ENCODE results near the gene MYO5B. TPM values are rescaled to one million over a fixed set of nuclear protein-coding genes. Genes with fewer than 3 reads are reported as not detected.

The MYO5B gene
- total RNA-seq, 4 donors from 2014 or later: 1.9 to 18.3 (median 4.4) TPM

DNA sequence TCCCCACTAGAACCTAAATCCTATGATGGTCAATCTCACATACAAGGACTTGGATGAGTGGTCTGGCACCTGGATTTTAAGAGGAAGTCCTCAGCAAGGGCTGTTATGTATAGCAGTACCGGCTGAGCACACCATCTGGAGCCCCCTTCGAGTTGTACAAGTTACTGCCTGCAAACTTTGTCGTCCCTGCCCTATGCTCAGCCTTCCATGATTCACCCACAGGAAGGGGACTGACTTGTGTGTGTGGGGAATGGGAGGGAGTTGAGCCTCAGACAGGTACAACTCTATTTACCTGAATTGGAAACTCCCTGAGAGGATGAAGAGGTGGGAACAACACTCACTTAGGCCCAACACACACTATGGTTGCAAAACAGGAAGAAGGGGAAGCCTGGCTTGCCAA, 186.6 kb downstream of the MYO5B start:
- H3K27ac ChIP-seq: no peak overlapping the region
- peaks cover 12 to 24% (median 16%) of the 10 kb centered on the region in 3 donors for H3K4me1 ChIP-seq
- H3K36me3 ChIP-seq: no peaks in the 10 kb centered on the region
- H3K9me3 ChIP-seq: no peaks in the 10 kb centered on the region
- no peak for ATAC-seq
- 20 to 60% methylated on average over 1 of the region's 3 CpGs for WGBS, 2 donors (ENCODE audit: low coverage in 1 of 2)
- TF ChIP-seq POLR2AphosphoS5 (IDR thresholded peaks at IDR 0.05) (no peak), EP300 (IDR thresholded peaks at IDR 0.05) (no peak), POLR2A (IDR thresholded peaks at IDR 0.05) (no peak)
- TF ChIP-seq, protein P1, sequence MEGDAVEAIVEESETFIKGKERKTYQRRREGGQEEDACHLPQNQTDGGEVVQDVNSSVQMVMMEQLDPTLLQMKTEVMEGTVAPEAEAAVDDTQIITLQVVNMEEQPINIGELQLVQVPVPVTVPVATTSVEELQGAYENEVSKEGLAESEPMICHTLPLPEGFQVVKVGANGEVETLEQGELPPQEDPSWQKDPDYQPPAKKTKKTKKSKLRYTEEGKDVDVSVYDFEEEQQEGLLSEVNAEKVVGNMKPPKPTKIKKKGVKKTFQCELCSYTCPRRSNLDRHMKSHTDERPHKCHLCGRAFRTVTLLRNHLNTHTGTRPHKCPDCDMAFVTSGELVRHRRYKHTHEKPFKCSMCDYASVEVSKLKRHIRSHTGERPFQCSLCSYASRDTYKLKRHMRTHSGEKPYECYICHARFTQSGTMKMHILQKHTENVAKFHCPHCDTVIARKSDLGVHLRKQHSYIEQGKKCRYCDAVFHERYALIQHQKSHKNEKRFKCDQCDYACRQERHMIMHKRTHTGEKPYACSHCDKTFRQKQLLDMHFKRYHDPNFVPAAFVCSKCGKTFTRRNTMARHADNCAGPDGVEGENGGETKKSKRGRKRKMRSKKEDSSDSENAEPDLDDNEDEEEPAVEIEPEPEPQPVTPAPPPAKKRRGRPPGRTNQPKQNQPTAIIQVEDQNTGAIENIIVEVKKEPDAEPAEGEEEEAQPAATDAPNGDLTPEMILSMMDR (IDR thresholded peaks at IDR 0.05): no peak
- H3K4me3 ChIP-seq: no peak overlapping the region
- no peaks in the 10 kb centered on the region for H3K27me3 ChIP-seq

DNA sequence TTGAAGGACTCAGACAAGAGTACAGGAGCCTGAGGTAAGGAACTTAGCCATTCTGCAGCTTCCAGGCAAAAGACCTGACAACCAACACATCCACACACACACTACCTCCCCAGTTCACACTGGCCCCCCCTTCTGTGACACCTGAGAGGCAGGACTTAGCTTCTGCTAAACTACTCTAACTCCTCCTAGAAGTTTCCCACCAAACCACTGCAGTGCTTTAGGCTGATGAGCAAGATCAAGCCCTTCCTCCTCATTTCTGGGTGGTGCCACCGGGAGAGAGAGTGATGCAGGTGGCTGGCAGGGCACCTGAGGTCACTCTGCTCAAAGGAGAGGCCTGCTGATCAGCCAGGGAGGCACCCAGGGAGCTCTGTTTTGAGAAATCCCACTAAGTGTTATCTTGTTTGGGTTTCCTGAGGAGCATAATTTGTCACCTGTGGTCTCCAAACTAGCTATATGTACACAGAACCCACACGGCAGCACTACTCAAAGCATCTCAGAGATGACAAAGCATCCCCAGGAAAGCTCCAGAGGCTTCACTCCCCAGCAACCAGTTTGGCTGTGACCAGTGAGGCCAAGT, 188.4 kb downstream of the MYO5B start:
- TF ChIP-seq EP300 (IDR thresholded peaks at IDR 0.05): no peak
- TF ChIP-seq POLR2A (IDR thresholded peaks at IDR 0.05): no peak
- no peak for TF ChIP-seq POLR2AphosphoS5 (IDR thresholded peaks at IDR 0.05)
- TF ChIP-seq, protein P1 (IDR thresholded peaks at IDR 0.05): no peak
- ATAC-seq: no peak
- no CpG with 5 or more reads among the region's 2 CpGs for WGBS, 2 donors (ENCODE audit: low coverage in 1 of 2)

DNA sequence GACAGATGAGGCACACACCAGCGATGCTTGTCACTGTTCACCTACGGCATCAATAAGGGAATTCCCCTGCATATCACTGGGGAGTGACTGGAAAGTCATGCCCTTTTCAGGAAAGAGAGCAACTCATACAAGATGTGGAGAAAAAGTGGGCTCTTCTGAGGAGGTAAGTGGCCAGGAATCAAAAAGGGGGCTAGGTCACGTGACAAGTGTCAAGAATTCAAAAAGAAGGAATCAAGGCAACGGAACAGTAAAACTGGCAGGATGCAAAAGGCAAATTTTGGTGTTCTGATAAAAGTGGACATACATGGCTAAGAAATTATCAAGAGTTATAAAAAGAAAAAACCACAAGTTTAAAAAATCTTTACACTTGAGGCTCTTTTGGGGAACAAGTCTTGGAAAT, 190.9 kb downstream of the MYO5B start:
- no peaks in the 10 kb centered on the region for H3K4me1 ChIP-seq
- no peak overlapping the region for H3K27ac ChIP-seq
- no peaks in the 10 kb centered on the region for H3K9me3 ChIP-seq
- H3K36me3 ChIP-seq: no peaks in the 10 kb centered on the region
- TF ChIP-seq EP300 (IDR thresholded peaks at IDR 0.05) (no peak), POLR2A (IDR thresholded peaks at IDR 0.05) (no peak), POLR2AphosphoS5 (IDR thresholded peaks at IDR 0.05) (no peak)
- TF ChIP-seq, protein P1 (IDR thresholded peaks at IDR 0.05): no peak
- H3K27me3 ChIP-seq: peaks cover 8% of the 10 kb centered on the region
- H3K4me3 ChIP-seq: no peak overlapping the region
- WGBS, 2 donors (ENCODE audit: low coverage in 1 of 2): 63 to 80% methylated on average over 3 to 4 of the region's 4 CpGs
- no peak for ATAC-seq

More for the DNA sequence above, 188.4 kb downstream of the MYO5B start:
- H3K4me3 ChIP-seq: no peak overlapping the region
- no peaks in the 10 kb centered on the region for H3K27me3 ChIP-seq
- no peak overlapping the region for H3K27ac ChIP-seq
- H3K4me1 ChIP-seq: peaks cover 0 to 6% (median 6%) of the 10 kb centered on the region in 3 donors
- no peaks in the 10 kb centered on the region for H3K9me3 ChIP-seq
- no peaks in the 10 kb centered on the region for H3K36me3 ChIP-seq

DNA sequence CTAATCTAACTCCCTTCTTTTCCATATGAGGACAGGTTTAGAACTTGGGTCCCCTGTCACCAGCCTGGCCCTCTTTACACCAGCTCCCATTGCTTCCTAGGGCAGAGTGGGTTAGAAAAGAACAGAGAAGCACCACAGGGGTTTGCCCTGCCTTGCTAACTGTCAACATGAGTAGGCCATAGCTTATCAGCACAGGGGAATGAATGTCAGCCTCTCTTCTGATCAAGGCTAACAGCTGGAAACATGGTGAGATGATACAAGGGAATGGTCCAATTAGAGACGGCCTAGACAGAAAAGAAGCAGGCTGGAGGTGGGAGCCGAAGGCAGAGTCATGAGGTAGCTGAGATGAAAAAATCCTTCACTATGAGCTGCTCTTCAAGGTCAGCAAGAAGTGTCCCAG, 192.2 kb downstream of the MYO5B start:
- no peak overlapping the region for H3K4me3 ChIP-seq
- H3K27me3 ChIP-seq: peaks cover 8% of the 10 kb centered on the region
- 80 to 87% methylated on average over 1 to 2 of the region's 2 CpGs for WGBS, 2 donors (ENCODE audit: low coverage in 1 of 2)
- H3K9me3 ChIP-seq: no peaks in the 10 kb centered on the region
- TF ChIP-seq POLR2A (IDR thresholded peaks at IDR 0.05) (no peak), POLR2AphosphoS5 (IDR thresholded peaks at IDR 0.05) (no peak), EP300 (IDR thresholded peaks at IDR 0.05) (no peak)
- TF ChIP-seq, protein P1 (IDR thresholded peaks at IDR 0.05): no peak
- ATAC-seq: no peak
- H3K4me1 ChIP-seq: no peaks in the 10 kb centered on the region
- no peak overlapping the region for H3K27ac ChIP-seq
- H3K36me3 ChIP-seq: no peaks in the 10 kb centered on the region

- no peak for ATAC-seq
- H3K27ac ChIP-seq: no peak overlapping the region
- TF ChIP-seq POLR2A (IDR thresholded peaks at IDR 0.05): no peak
- no peak for TF ChIP-seq POLR2AphosphoS5 (IDR thresholded peaks at IDR 0.05)
- no peak for TF ChIP-seq EP300 (IDR thresholded peaks at IDR 0.05)
- TF ChIP-seq, protein P1 (IDR thresholded peaks at IDR 0.05): no peak
- no peaks in the 10 kb centered on the region for H3K36me3 ChIP-seq
- no peak overlapping the region for H3K4me3 ChIP-seq
- no peaks in the 10 kb centered on the region for H3K4me1 ChIP-seq
- H3K27me3 ChIP-seq: peaks cover 8% of the 10 kb centered on the region
- WGBS, 2 donors (ENCODE audit: low coverage in 1 of 2): 67 to 88% methylated on average over 3 to 4 of the region's 5 CpGs
- no peaks in the 10 kb centered on the region for H3K9me3 ChIP-seq
These were observed 194.7 kb downstream of the MYO5B start for GRCh38 chr18:50000227-50000626.
